ENCODE results near the gene SNX32. TPM values are rescaled to one million over a fixed set of nuclear protein-coding genes. Genes with fewer than 3 reads are reported as not detected.

Gene SNX32
- total and polyA plus RNA-seq, 2 of the 13 experiments (the other 11 are each of a cell fraction or from before 2014, with no cell fraction given), result 0.09 to 0.34 TPM

GRCh38 chr11:65857500-65857852, 23.7 kb downstream of the SNX32 start (continued):
- TF ChIP-seq, protein P1, sequence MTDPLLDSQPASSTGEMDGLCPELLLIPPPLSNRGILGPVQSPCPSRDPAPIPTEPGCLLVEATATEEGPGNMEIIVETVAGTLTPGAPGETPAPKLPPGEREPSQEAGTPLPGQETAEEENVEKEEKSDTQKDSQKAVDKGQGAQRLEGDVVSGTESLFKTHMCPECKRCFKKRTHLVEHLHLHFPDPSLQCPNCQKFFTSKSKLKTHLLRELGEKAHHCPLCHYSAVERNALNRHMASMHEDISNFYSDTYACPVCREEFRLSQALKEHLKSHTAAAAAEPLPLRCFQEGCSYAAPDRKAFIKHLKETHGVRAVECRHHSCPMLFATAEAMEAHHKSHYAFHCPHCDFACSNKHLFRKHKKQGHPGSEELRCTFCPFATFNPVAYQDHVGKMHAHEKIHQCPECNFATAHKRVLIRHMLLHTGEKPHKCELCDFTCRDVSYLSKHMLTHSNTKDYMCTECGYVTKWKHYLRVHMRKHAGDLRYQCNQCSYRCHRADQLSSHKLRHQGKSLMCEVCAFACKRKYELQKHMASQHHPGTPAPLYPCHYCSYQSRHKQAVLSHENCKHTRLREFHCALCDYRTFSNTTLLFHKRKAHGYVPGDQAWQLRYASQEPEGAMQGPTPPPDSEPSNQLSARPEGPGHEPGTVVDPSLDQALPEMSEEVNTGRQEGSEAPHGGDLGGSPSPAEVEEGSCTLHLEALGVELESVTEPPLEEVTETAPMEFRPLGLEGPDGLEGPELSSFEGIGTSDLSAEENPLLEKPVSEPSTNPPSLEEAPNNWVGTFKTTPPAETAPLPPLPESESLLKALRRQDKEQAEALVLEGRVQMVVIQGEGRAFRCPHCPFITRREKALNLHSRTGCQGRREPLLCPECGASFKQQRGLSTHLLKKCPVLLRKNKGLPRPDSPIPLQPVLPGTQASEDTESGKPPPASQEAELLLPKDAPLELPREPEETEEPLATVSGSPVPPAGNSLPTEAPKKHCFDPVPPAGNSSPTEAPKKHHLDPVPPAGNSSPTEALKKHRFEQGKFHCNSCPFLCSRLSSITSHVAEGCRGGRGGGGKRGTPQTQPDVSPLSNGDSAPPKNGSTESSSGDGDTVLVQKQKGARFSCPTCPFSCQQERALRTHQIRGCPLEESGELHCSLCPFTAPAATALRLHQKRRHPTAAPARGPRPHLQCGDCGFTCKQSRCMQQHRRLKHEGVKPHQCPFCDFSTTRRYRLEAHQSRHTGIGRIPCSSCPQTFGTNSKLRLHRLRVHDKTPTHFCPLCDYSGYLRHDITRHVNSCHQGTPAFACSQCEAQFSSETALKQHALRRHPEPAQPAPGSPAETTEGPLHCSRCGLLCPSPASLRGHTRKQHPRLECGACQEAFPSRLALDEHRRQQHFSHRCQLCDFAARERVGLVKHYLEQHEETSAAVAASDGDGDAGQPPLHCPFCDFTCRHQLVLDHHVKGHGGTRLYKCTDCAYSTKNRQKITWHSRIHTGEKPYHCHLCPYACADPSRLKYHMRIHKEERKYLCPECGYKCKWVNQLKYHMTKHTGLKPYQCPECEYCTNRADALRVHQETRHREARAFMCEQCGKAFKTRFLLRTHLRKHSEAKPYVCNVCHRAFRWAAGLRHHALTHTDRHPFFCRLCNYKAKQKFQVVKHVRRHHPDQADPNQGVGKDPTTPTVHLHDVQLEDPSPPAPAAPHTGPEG (CRISPR knock-in tag; IDR thresholded peaks at IDR 0.05), result peak; percentile 28; the same call in 1 of the 2 replicates
- TF ChIP-seq ZNF850 (CRISPR knock-in tag; conservative IDR thresholded peaks at IDR 0.05) (0 out of 2 replicates have a peak, but pooled peaks have one; percentile 80), ZNF761 (CRISPR knock-in tag; conservative IDR thresholded peaks at IDR 0.05) (0 out of 2 replicates have a peak, but pooled peaks have one; percentile 15), AGO2 (optimal IDR thresholded peaks at IDR 0.05; ENCODE audit: low read depth, low read length) (peak; percentile 96), ZNF430 (CRISPR knock-in tag; IDR thresholded peaks at IDR 0.05) (peak; percentile 15; the same call in 1 of the 2 replicates), ZFAT (CRISPR knock-in tag; conservative IDR thresholded peaks at IDR 0.05) (0 out of 2 replicates have a peak, but pooled peaks have one; percentile 46), ZNF12 (CRISPR knock-in tag; IDR thresholded peaks at IDR 0.05) (no peak), ZNF256 (CRISPR knock-in tag; conservative IDR thresholded peaks at IDR 0.05) (0 out of 2 replicates have a peak, but pooled peaks have one; percentile 56), SRSF1 (optimal IDR thresholded peaks at IDR 0.05; ENCODE audit: low read depth, low read length) (peak; percentile 91), GABPA (IDR thresholded peaks at IDR 0.05; ENCODE audit: low read depth, low read length) (no peak), GABPA (CRISPR knock-in tag; IDR thresholded peaks at IDR 0.05; ENCODE audit: low read depth) (no peak), TOPORS (CRISPR knock-in tag; IDR thresholded peaks at IDR 0.05) (no peak), YEATS4 (CRISPR knock-in tag; IDR thresholded peaks at IDR 0.05; ENCODE audit: borderline replicate concordance) (0 out of 2 replicates have a peak, but pooled peaks have one; percentile 30), KDM5A (IDR thresholded peaks at IDR 0.05; ENCODE audit: borderline replicate concordance, low read length) (peak; percentile 43; the same call in 1 of the 2 replicates)
- TF ChIP-seq, protein P2, sequence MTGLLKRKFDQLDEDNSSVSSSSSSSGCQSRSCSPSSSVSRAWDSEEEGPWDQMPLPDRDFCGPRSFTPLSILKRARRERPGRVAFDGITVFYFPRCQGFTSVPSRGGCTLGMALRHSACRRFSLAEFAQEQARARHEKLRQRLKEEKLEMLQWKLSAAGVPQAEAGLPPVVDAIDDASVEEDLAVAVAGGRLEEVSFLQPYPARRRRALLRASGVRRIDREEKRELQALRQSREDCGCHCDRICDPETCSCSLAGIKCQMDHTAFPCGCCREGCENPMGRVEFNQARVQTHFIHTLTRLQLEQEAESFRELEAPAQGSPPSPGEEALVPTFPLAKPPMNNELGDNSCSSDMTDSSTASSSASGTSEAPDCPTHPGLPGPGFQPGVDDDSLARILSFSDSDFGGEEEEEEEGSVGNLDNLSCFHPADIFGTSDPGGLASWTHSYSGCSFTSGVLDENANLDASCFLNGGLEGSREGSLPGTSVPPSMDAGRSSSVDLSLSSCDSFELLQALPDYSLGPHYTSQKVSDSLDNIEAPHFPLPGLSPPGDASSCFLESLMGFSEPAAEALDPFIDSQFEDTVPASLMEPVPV (CRISPR knock-in tag; IDR thresholded peaks at IDR 0.05), result peak; percentile 15; the same call in 1 of the 2 replicates
- TF ChIP-seq, protein P3, sequence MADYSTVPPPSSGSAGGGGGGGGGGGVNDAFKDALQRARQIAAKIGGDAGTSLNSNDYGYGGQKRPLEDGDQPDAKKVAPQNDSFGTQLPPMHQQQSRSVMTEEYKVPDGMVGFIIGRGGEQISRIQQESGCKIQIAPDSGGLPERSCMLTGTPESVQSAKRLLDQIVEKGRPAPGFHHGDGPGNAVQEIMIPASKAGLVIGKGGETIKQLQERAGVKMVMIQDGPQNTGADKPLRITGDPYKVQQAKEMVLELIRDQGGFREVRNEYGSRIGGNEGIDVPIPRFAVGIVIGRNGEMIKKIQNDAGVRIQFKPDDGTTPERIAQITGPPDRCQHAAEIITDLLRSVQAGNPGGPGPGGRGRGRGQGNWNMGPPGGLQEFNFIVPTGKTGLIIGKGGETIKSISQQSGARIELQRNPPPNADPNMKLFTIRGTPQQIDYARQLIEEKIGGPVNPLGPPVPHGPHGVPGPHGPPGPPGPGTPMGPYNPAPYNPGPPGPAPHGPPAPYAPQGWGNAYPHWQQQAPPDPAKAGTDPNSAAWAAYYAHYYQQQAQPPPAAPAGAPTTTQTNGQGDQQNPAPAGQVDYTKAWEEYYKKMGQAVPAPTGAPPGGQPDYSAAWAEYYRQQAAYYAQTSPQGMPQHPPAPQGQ (CRISPR knock-in tag; IDR thresholded peaks at IDR 0.05; ENCODE audit: borderline replicate concordance), result no peak
- TF ChIP-seq, protein P4, sequence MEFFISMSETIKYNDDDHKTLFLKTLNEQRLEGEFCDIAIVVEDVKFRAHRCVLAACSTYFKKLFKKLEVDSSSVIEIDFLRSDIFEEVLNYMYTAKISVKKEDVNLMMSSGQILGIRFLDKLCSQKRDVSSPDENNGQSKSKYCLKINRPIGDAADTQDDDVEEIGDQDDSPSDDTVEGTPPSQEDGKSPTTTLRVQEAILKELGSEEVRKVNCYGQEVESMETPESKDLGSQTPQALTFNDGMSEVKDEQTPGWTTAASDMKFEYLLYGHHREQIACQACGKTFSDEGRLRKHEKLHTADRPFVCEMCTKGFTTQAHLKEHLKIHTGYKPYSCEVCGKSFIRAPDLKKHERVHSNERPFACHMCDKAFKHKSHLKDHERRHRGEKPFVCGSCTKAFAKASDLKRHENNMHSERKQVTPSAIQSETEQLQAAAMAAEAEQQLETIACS (CRISPR knock-in tag; IDR thresholded peaks at IDR 0.05), result peak; percentile 70; the same call in 1 of the 2 replicates
